ENCODE measurements around the gene RYR1.

DNA sequence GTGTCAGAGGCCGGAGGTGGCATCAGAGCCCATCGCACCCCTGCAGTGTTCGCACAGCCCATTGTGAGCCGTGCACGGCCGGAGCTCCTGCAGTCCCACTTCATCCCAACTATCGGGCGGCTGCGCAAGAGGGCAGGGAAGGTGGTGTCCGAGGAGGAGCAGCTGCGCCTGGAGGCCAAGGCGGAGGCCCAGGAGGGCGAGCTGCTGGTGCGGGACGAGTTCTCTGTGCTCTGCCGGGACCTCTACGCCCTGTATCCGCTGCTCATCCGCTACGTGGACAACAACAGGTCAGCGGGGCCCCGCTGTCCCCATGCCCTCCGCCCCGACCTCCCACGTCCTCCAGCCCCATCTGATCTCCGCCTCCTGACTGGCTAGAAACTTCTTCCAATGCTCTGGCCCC, 85.7 kb downstream of the RYR1 start:
- TF ChIP-seq, protein P1, sequence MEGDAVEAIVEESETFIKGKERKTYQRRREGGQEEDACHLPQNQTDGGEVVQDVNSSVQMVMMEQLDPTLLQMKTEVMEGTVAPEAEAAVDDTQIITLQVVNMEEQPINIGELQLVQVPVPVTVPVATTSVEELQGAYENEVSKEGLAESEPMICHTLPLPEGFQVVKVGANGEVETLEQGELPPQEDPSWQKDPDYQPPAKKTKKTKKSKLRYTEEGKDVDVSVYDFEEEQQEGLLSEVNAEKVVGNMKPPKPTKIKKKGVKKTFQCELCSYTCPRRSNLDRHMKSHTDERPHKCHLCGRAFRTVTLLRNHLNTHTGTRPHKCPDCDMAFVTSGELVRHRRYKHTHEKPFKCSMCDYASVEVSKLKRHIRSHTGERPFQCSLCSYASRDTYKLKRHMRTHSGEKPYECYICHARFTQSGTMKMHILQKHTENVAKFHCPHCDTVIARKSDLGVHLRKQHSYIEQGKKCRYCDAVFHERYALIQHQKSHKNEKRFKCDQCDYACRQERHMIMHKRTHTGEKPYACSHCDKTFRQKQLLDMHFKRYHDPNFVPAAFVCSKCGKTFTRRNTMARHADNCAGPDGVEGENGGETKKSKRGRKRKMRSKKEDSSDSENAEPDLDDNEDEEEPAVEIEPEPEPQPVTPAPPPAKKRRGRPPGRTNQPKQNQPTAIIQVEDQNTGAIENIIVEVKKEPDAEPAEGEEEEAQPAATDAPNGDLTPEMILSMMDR (IDR thresholded peaks at IDR 0.05), result no peak
- no peak for TF ChIP-seq POLR2A (IDR thresholded peaks at IDR 0.05)
